HG03175 (cell line): ENCODE data around the gene IL1RN.

Experiments used
- ATAC-seq: cut with Tn5 transposase; IDR thresholded peaks from one replicate; pipeline ENCODE4 v1.9.1; 2021; ENCODE audit warnings: mild to moderate bottlenecking, moderate library complexity; ENCODE audit not compliant: unreplicated experiment

The IL1RN gene

GRCh38 chr2:113171334-113172075 lies 44.1 kb downstream of the IL1RN start:
- no peak for ATAC-seq

DNA sequence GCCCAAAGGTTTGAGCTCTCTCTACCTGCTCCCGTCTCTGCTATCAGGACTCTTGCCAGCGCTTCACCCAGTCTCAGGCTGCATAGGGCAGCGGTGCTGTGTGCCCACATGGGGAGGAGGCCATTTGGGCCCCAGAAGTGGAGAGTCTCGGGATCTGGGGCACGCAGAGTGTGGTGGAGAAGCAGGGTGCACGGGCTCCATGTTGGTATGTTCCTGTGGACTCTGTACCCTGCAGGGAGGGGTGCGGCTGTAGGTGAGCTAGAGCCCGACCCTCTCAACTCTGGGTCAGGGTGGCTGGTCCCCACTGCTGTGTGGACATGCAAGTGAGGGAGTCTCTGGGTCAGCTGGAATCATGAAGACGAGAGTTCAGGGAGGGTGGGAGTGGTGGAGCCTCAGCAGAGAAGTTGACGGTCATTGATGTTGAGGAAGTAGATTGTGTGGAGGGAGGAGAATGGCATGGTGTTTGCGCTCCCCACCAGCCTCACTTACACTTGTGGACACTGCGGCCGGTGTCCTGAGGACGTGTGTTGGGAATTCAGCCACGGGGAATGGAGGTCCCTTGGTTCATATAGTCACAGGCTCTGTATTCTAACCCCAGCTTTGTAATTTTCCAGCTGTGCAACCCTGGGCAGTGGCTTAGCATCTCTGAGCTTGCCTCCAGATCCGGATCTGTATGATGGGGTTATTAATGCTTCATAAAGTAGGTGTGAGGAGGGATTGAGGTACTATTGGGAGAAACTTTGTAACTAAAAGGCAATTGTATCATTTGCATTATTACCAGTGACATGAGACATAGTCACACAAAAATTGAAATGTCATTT lies 45.5 kb downstream of the IL1RN start:
- ATAC-seq, result no peak

DNA sequence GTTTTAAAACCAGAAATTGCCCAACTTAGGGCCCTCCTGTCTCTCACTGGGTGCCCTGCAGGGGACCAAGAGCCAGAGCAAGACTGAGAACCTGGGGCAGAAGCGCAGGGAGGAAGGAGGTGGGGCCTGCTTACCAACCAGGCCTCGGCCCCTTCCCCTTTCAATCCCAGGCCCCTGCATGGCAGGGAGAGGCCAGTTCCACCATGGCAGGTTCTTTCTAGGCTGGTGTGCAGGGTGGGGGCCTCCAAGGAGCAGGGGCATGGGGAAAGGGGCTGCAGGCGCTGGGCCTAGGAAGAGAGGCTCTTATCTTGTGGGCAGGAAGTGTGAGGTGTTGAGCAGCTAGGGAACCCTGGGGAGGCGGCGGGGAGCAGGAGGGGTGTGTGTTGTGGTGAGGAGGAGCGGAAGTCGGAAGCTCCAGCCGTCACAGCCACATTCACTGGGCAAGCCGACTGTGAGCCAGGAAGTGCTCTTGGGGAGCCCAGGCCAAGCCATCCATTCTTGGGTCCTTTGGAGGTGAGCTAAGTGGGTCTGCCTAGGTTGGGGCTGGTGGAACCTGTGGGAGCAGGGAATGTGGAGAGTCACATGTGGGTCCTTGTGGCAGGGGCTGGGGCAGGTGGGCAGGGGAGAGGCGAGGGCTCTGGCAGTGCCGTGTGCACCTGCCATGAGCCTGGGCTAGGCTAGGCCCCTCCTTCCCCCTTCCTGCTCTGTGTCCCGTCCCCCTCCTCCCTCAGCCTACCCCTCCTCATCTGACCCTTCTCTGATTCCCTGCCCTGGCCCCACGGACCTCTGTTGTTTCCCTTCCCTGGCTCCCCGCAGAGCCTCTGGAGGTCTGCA lies 46.4 kb downstream of the IL1RN start, which contains the start of gene PSD4:
TSS of gene PSD4 (plus strand) at position 430 of the 834 bp plus-strand sequence. CDS start 8,486 bp downstream, outside the sequence.
- peak; percentile 86 for ATAC-seq

DNA sequence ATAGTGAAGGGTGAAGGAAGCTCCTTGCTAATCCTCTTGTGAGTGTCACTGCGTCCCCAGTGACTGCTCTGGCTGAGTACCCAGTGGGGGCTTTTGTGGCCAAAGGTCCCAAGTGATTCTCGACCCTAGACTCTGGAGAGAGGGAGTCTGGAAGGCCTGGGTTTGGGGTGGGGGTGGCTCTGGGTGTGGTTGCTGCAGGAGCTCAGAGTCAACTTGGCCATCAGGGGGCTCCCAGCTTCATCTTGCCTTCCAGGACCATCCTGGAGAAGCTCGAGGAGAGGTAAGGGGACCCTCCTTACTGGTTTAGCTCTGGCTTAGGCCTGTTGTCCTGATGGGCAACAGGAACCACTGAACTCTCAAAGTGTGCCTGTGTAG lies 47.0 kb downstream of the IL1RN start:
- no peak for ATAC-seq

DNA sequence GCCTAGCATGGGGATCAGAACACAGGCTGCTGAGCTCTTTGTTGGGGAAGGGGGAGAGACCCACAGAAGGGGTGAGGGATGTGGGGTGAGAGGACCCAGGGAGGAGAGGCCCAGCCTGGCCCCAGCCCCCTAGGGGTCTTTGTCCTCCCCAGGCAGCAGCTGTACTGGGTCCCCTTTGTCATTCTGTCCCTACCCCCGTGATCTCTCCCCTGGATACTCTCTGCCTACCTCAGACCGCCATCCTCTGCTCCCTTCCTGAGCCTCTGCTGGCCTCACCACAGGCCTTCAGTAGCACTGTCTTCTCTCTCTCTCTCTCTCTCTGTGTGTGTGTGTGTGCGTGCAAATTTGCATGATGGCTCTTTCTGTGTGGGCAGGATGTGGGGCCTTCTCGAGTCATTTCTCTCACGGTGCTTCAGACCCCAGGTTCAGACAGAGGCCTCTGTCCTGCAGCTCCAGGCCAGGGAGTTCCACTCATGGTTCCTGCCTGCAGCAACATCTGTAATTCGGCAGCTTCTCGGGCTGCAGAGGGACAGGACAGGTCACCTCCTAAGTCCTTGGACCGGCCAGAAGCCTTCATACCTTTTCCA lies 47.7 kb downstream of the IL1RN start:
- ATAC-seq, result peak; percentile 77

DNA sequence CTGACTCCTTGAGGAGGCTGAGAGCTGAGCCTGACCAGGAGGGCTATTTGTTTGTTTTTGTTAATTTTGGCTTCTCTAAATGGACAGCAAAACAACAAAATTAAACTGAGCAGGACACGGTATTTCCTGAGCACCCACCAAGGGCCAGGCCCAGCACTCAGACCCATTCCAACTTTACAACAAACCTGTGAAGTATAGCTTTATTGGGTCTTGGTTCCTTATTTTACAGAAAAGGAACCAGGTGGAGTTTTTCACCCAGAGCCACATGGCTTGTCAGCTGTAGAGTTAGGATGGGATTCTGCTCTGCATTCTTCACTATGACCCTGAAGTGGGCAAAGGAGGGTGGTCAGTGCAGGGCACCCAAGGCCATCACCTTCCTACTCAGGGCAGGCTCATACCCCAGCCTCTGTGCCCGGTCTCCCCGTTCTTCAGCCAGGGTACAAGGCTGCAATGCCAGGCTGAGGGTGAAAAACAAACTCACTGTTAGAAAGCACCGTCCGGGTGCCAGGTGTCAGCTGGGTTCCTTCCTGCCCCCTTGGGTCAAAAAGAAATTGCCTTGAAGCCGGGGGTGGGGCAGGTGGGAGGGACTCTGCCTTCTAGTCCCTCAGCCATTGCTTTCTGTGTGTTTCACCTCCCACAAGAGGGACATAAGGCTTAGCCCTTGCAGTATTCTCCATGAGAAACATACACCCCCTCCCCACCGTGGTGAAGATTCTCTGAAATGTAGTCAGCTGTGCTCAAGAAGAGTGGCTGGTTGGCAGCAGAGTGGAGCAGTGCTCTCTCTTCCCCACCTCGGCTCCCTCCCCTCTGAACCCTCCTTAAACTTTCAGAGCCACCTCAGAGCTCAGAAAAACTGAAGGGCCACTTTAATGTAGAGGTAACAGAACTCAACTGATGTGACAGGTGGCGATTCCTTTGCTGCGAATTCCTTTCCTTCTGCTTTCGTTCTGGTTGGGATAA lies 48.6 kb downstream of the IL1RN start:
- ATAC-seq, result no peak

GRCh38 chr2:113176696-113177355 lies 49.4 kb downstream of the IL1RN start:
- no peak for ATAC-seq

GRCh38 chr2:113178069-113178746 lies 50.8 kb downstream of the IL1RN start:
- ATAC-seq, result no peak

DNA sequence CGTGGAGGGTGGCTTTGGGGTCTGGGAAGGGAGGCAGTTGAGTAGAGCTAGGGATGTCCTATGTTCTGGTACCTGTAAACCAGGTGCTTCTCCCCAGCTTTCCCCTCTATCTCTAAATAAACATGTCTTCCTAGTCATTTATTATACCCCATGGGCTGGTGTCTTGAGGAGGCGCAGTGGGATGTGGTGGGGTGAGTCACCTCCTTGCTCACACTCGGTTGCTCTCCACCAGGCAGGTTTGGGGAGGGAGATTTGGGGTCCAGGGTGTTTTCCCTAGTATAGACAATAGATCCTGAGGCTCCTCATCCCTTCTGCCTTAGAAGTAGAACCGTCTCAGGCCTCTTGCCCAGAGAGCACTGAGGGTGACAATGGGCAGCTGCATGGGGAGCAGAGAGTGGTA lies 51.5 kb downstream of the IL1RN start:
- ATAC-seq, result no peak

- no peak for ATAC-seq
Observed at GRCh38 chr2:113179446-113180045, 52.1 kb downstream of the IL1RN start.

GRCh38 chr2:113180131-113180946 lies 52.9 kb downstream of the IL1RN start:
- ATAC-seq, result no peak

GRCh38 chr2:113181258-113182051 lies 54.1 kb downstream of the IL1RN start:
- ATAC-seq, result no peak

GRCh38 chr2:113182471-113183260 lies 55.3 kb downstream of the IL1RN start:
- no peak for ATAC-seq

- no peak for ATAC-seq
Observed at GRCh38 chr2:113183264-113183663, 55.9 kb downstream of the IL1RN start.
